Activated CD4-positive, CD25-positive, alpha-beta regulatory T cell treated with anti-CD3 and anti-CD28 coated beads, Interleukin-2, amount 50 U/mL, for 16 hours (primary cell): Measurements from ENCODE around the gene WDPCP.
"Not testable (repeated sequence)": the region's sequence is repeated elsewhere in the genome, so short reads cannot be mapped to it uniquely, and the experiment has no call there.

ENCODE experiments used
- DNase-seq: peaks from one replicate; pipeline ENCODE4 v3.0.0-alpha.2; 2020; ENCODE audit warnings: low read depth, low spot score

Gene WDPCP

DNA sequence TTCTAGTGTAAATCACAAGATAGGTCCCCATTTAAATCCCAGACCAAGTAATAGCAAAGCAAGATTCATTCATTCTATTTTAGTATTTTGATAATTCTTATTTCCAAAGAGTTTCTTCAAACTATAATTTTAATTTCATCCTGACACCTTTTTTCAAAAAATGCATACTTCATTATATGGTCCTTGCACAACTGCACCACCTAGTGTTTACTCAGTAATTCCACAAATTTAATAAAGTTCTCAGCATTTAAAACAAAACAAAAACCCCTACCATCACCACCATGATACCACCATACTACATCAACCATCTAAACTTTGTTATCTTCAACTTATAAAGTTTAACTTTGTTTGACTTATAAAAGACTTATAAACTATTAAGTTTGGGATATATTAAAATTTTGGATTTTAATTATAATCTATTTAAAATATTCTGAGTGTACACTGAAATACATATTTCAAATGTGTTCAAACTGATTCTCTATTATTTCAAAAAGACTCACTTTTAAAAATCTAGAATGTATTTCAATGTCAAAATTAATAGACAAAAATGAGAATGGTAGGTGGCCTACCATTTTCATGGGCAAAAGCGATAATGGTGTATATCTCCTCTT is 44.2 kb downstream of the WDPCP start:
- DNase-seq = no peak

DNA sequence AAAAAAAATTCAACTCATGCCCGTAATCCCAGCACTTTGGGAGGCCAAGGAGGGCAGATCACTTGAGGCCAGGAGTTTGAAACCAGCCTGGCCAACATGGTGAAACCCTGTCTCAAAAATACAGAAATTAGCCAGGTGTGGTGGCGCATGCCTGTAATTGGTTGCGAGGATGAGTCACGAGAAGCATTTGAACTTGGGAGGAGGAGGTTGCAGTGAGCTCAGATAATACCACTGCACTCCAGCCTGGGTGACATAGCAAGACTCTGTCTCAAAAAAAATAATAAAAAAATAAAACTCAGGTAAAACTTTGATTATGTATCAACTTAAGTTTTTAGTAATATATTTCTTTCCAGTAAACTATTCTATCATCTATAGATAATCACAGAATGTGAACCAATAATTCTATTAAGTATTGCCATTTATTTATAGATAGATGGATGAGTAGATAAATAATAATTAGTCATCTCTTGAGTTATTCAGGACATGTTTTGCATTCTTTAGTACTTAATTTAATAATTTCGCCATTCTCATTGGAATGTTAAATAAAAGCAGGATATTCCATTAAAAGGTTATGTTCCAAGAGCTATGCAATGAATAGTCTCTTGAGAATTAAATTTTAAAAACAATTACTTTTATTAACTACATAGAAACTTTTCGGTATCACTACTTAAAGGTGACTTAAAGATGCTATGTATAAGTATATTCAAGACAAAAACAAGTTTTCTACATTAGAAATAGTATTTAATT is 48.7 kb downstream of the WDPCP start:
- no peak for DNase-seq

DNA sequence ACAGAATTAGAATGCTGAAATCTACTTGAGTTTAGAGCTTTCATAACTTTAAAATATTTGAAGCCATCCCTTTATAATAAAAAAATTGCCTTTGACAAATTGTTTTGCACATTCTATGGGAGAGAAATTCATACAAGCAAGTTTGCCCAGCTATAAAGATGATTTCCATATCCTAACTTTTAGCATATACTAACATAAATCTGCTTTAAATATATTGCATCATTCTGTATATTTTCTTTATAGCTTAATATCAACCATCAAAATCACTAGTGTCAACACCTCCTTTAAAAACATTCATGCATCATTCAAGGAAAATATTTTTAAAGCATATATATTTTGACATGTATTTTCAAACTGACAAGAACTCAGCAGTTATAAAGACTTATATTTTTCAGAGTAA is 49.9 kb downstream of the WDPCP start:
- no peak for DNase-seq

DNA sequence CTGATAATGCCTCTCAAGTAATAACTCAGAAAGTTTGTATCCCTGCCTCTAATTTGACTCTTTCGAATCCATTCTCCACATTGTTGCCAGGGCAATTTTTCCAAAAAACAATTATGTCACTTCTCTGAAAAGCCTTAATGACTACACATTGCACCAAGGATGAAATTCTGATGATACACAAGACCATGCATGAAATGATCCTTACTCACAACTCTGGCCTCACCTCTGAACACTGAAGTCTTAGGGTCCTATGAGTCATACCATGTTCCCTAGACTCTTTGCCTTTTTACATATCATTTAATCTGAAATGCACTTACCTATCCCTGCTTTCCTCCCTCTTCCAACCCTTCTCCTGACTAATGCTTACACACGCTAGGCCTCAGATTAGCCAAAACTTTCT is 51.0 kb downstream of the WDPCP start:
- DNase-seq = no peak

DNA sequence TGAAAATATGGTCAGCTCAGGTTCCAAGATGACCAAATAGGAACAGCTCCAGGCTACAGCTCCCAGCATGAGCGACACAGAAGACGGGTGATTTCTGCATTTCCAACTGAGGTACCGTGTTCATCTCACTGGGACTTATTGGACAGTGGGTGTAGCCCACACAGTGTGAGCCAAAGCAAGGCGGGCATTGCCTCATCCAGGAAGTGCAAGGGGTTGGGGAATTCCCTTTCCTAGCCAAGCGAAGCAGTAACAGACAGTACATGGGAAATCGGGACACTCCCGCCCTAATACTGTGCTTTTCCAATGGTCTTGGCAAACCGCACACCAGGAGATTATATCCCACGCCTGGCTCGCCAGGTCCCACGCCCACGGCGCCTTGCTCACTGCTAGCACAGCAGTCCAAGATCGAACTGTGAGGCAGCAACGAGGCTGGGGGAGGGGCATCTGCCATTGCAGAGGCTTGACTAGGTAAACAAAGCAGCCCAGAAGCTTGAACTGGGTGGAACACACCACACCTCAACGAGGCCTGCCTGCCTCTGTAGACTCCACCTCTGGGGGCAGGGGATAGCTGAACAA is 57.5 kb downstream of the WDPCP start:
- DNase-seq = no peak

DNA sequence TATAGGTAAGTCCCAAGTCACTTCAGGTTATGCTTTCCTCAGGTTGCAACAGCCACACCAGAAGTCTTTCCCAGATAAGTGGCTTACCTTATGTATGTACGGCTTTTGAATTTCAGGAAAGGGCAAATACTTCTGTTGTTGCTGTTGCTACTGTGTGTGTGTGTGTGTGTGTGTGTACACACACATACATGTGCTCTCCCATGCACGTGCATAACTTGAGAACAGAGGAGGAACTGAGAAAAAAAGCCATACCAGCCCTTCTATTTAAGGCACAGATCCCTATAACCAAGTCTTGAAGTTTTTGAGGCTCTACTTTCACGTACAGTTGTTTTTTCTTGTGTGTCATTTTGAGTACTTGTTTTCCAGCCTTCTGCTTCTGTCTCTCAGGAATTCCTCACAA is 62.4 kb downstream of the WDPCP start:
- DNase-seq = no peak

DNA sequence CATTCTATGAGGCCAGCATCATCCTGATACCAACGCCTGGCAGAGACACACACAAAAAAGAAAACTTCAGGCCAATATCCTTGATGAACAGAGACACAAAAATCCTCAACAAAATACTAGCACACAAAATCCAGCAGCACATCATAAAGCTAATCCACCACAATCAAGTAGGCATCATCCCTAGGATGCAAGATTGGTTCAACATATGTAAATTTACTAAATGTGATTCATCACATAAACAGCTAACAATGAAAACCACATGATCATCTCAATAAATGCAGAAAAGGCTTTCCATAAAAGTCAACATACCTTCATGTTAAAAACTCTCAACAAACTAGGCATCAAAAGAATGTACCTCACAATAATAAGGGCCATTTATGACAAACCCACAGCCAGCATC is 65.3 kb downstream of the WDPCP start:
- no peak for DNase-seq

DNA sequence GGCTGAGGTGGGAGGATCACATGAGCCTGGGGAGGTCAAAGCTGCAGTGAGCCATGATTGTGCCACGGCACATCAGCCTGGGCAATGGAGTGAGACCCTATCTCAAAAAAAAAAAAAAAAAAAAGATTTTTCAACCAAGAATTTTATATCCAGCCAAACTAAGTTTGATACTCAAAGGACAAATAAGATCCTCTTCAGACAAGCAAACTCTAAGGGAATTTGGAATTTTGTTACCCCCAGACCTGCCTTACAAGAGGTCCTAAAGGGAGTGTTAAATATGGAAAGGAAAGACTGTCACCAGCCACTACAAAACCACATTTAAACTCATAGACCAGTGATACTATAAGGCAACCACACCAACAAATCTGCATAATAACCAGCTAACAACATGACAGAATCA is 67.5 kb downstream of the WDPCP start:
- no peak for DNase-seq

DNA sequence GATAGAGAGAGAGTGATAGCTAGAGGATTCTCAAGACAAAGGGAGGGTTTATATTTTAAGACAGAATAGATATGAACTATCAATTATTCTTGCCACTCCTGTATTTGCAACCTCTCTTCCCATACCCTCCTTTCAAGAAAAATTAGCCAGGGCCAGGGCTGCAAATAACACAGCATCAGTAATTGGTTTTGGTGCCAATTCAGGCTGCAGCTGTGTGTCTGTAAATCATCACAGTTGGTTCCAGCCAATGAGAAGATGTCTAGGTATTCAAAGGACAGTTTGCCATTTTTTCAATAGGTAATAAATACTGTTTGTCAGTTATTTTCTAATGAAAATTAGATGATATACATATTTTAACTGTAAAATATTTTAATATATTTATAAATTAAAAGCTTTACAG is 73.5 kb downstream of the WDPCP start:
- no peak for DNase-seq

DNA sequence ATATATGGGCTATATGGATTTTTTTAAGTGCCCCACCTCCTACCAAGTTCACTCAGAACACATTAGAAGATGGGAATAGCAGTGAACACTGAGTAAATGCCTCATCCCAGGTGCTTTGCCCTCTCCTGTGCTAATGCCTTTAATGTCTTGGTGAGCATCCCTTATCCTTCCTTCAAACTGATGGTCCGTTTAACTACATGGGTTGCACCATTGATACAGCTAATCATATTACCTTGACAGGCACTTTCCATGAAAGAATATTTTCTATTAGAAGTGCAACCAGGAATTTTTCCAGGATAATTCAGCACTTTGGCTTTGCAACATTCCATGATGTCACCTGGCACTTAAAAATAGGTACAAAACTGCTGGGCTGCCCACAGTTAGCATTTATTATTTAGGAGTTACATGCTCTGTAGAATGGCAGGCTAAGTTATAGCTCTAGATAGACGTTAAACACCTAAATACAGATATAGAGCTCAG is 74.0 kb downstream of the WDPCP start:
- no peak for DNase-seq

DNA sequence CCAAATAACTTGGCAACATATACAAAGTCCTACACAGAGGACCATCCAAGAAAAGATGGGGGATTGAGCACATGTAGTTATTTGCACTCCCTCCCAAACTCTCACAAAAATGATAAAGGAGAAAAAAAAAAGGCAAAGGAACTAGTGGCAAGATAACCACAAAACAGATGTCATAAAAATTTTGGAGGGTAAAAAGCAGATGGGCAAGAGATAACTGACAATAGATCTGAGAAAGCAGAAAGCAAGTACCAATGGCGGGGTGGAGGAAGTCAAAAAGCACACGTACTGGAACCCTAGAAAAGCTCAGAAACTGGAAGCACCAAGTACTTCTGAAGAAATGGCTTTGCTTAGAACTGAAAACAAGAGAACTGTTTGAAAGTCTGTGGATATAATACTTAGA is 82.0 kb downstream of the WDPCP start:
- DNase-seq = no peak

DNA sequence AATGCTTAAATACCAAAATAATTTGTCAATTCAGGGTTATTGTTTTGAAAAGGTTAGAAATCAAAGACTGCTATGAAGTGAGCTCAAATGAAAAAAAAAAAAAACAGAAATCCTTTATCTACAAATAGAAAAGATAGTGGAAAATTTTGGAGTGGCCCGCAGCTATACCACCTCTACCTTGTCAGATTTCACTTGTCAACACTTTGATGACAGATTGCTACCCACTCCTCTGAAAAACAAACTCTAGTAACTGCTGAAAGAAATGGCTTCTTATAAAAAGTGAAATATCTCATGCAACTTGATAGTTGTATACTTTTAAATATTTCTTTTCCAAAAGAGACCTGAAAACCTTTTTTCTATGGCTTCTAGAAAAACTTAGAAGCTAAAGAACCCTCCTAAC is 84.5 kb downstream of the WDPCP start:
- DNase-seq = no peak

DNA sequence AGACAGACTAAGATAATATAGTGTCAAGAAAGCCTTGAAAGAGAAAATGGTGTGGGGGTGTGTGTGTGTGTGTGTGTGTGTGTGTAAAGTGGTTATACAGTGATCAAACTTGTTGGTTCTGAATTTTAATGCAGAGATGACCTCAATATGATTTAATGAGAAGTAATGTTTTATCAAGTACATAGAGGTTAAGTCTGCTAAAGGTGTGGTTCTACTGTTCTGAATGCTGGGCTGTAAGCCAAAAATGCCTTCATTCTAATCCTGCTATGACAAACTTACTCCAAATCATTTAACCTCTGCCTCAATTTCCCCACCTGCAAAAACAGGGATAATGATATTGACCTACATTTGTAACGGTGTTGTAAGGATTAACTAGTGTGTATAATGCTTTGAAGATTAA is 87.9 kb downstream of the WDPCP start:
- DNase-seq = no peak

DNA sequence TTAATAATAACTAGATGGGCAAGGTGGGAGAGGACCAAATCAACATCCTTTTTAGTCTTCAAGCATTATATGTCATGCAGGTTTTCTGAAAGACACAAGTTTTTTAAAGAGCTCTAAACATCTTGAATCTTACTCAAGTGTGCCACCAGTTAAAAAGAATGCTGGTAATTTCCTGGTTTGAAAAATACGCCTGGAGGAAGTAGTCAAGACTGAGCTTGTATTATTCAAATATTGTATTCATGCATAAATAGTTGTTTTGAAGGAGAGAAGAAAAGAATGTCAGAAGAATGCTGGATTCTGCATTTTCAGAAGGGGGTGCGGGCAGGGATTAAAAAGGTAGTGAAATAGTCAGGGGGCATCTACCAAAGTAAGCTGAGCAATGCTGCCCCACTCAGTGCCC is 90.7 kb downstream of the WDPCP start:
- DNase-seq = no peak

DNA sequence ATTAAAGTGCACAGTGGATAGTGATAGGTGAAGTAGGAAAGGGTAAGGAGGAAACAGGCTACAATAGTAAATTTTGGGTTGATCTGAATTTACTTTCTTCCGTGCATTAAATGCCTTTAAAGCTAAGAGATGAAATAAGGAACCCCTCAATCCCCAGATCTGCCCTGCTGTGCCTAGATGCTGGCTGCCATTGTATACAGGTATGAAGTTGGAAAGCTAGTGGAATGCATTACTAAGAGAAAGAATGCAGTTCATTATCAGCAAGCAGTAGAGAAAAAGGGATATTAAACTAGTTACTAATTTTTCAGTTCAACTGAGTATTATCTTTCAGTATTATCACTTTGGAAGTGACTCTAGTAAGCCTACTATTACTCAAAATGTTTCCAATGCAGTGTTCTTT is 93.3 kb downstream of the WDPCP start:
- DNase-seq = no peak

DNA sequence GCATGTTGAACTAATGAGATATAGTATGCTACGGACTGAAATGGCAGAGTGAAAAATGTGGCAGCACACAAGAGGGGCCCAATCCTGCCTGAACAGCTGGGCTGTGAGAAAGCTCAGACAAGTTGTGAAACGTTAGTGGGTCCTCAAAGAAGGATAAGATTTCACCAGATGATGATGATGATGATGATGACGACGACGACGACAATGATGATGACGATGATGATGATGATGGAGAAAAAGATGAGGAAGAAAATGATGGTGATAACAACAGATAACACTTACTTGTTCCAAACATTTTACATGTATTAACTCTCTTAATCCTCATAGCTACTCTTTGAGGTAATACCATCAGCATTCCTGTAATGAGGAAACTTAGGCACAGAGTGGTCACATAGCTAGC is 94.2 kb downstream of the WDPCP start:
- DNase-seq = no peak

DNA sequence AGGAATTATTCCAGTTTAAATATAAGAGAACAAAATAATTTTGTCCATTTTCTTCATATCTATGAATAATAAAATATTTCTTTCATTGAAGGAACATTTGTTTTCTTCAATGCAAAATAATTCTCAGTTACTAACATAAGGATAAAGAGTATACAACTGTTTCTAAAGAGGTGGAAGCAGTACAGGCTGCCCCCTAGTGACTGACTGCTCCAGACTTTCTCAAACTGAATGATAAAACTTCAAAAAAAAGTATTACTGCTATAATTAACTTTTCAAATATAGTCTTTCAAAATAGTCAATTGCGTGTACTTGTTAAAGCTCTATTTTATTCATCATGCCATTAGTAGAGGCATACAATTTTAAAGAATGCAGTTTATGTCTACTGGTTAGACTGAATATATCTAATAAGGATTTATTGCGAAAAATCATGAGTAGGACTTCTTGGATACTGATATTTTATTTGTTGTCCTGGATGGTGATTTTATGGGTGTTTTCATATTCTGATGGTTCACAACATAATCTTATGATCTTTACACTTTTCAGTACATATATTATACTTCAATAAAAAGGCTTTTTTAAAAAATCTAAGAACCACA is 100.1 kb downstream of the WDPCP start:
- no peak for DNase-seq

DNA sequence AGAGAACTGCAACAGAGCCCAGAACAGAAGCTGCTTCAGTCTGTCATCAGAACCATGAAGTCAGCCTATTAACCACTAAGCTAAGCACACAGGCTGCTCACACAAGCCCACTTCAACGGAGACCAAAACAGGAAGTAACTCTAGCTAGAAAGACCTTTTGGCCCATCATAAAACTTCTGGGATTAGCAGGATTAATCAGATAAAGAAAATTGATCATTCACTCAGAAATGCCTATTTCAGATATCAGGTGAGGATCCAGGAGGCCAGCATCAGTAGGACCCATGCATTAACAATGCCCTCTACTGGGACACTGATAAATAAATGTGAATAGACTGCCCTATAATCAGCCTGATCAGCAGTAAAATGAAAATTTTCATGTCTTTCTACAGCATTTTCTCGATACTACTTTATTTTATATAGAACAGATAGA is 101.4 kb downstream of the WDPCP start:
- no peak for DNase-seq

DNA sequence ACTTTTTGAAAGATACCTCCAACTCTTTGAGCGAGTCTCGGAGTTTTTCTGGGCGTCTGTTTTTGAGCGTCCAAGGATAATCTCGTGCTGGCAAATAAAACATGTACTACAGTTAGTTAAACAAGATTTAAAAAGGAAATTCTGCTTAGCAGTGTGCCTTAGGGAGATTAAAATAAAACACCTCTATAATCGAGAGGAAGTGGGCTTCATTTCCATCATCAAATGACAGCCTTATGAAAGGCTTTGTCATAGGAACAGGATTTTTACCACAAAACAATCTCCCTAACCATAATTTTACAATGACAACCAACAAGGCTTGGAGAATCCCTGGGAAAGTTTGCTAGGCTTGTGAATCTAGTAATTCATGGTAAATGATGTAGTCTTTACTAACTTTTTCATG is 103.4 kb downstream of the WDPCP start:
- DNase-seq = no peak

DNA sequence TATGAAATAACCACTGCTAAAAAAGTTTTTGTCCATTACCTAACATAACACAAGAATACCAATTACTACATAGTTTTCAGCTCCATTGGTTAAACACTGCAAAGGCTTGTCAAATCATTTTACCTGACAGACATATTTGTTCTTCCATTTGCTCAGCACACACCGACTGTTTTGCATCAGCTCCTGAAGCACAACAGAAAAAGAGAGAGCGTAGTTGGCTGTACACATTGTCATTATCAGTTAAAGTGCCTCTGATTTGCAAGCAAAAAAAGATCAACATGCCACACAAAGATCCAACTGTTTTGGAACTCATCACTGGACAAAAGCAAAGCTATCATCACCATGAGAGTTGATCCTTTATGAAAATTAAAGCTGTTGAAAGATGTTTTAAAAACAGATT is 103.8 kb downstream of the WDPCP start:
- DNase-seq = no peak

DNA sequence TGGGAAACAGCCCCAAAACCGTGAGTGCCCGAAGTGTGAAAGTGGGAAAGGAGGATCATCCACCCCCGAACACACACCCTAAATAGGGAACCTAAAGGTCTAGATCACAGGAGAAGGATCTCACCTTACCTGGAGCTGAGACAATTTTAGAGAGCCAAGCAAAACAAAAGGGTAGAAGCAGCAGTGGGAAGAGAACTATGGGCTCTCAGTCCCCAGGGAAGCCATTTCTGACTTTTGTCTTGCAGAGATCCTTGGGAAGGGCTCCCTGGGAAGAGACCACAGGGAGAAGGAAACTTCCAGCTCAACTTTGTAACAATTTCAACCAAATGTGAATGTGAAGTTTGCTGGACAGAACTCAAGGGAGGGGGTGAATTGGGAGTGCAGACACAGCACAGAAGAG is 110.6 kb downstream of the WDPCP start:
- no peak for DNase-seq

DNA sequence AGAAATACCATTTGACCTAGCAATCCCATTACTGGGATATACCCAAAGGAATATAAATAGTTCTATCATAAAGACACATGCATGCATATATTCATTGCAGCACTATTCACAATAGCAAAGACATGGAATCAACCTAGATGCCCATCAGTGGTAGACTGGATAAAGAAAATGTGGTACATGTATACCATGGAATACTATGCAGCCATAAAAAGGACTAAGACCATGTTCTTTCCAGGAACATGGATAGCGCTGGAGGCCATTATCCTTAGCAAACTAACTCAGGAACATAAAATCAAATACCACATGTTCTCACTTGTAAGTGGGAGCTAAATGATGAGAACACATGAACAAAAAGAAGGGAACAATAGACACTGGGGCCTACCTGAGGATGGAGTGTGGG is 119.0 kb downstream of the WDPCP start:
- DNase-seq = not testable (repeated sequence)

DNA sequence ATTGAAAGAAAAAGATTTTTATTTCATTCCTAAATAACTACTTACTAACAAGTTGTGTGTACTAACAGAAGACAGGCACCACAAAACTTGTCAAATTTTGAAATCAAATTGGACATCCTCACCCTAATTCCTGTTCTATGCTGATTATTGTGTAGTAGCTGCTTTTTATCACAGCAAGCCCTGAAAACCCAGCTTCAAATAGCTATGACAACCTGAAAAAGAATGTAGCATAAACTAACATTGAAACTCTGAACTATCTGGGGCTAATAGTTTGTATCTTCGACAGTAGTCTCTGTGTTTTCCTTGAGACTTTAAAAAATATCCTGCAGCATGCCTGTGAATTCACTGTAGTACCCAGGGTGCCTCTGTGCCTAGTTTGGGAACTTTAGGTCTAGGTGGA is 122.6 kb downstream of the WDPCP start:
- no peak for DNase-seq
